DMS53 (cell line): Measurements from ENCODE around the gene SEC61B.

Experiments used
- DNase-seq: peaks from one replicate; lab custom pipeline; 2025; lab: John Stamatoyannopoulos, UW

Gene SEC61B

GRCh38 chr9:99274016-99274415, 51.9 kb downstream of the SEC61B start:
- DNase-seq, result no peak

- DNase-seq, result no peak
Observed at GRCh38 chr9:99274495-99274894, 52.4 kb downstream of the SEC61B start.
